Heart left ventricle (tissue), 16 donors: ENCODE results near the gene ABCD1. TPM values are rescaled to one million over a fixed set of nuclear protein-coding genes. Genes with fewer than 3 reads are reported as not detected.

Source experiments
- ATAC-seq, 4 donors: fragments of 200-7000 bp; cut with Tn5 transposase; one replicate each; pipeline ENCODE4 v1.9.1; 2020 to 2022; ENCODE audit warnings: moderate library complexity in 4 of 4, mild to moderate bottlenecking in 3 of 4, moderate number of reproducible peaks in 1 of 4
- DNase-seq, 5 donors: peaks; one replicate each; pipeline ENCODE4 v3.0.0-alpha.2; 2020
- H3K27ac ChIP-seq, 12 donors: fragments of 200-600 bp; sonication (generic) in 4 of 12; one replicate each; pipeline versions ENCODE4 v1.5.0 to v1.8.0; 2016 to 2022; ENCODE audit warnings: mild to moderate bottlenecking in 2 of 12
- H3K27me3 ChIP-seq, 9 donors: fragments of 200-600 bp; sonication (generic) in 2 of 9; one replicate each; pipeline versions ENCODE4 v1.5.1 to v1.8.0; 2016 to 2022; ENCODE audit warnings: mild to moderate bottlenecking in 3 of 9
- H3K36me3 ChIP-seq, 9 donors: fragments of 200-600 bp; sonication (generic) in 2 of 9; one replicate each; pipeline versions ENCODE4 v1.5.0 to v1.8.0; 2018 to 2022; ENCODE audit warnings: mild to moderate bottlenecking in 2 of 9
- H3K4me1 ChIP-seq, 12 donors: fragments of 200-600 bp; sonication (generic) in 4 of 12; one replicate each; pipeline versions ENCODE4 v1.5.0 to v1.8.0; 2016 to 2022; ENCODE audit warnings: mild to moderate bottlenecking in 3 of 12
- H3K4me3 ChIP-seq, 12 donors: fragments of 200-600 bp; sonication (generic) in 4 of 12; one replicate each; pipeline versions ENCODE4 v1.5.0 to v1.8.0; 2017 to 2022; ENCODE audit warnings: mild to moderate bottlenecking in 9 of 12, moderate library complexity in 4 of 12
- H3K9me3 ChIP-seq, 12 donors: fragments of 200-600 bp; sonication (generic) in 4 of 12; one replicate each; pipeline versions ENCODE4 v1.5.0 to v1.8.0; 2016 to 2022; ENCODE audit warnings: mild to moderate bottlenecking in 1 of 12
- CTCF ChIP-seq, 12 donors: fragments of 200-600 bp; sonication (generic) in 4 of 12; IDR thresholded peaks; one replicate each; pipeline versions ENCODE4 v1.5.0 to v1.8.0; 2018 to 2022; ENCODE audit warnings: antibody characterized with exemption in 12 of 12, mild to moderate bottlenecking in 5 of 12
- POLR2A ChIP-seq, 2 donors: fragments of 450-650 bp; IDR thresholded peaks; one replicate each; pipeline ENCODE4 v1.6.1; 2017; ENCODE audit warnings: antibody characterized with exemption in 2 of 2, mild to moderate bottlenecking in 2 of 2, moderate library complexity in 2 of 2
- WGBS, 4 donors: extraction: QIAGEN DNeasy Blood & Tissue Kit in 2 of 4; methylation state at CpG; one replicate each; pipeline versions ENCODE4 v1.1.5 to v1.1.7; 2013 to 2018; 5-methylcytosine and 5-hydroxymethylcytosine counted together
- intact Hi-C, 10 donors: fragments of 100-400 bp; cut with DNase I; formaldehyde crosslinking; loops; one replicate each; pipeline versions ENCODE4 v1.11.1 to v1.14.2; 2022
- polyA plus RNA-seq, 2 donors: library from polyadenylated mRNA; stranded (reverse); fragments of 200-250 nt; gene quantifications; one replicate each; pipeline ENCODE4 v1.2.3, GENCODE V29; 2013
- total RNA-seq, 9 donors: library from RNA; depleted of rRNA in 2 of 9; stranded (reverse); fragments of >200 nt in 2 of 9; fragmentation: NEBNext Ultra II Directional in 3 of 9; extraction: Animal tissue kit (Norgen Biotek cat#: 25700) in 3 of 9; gene quantifications; one replicate each; pipeline versions ENCODE4 v1.1.0 to v1.2.4, GENCODE V29; 2016 to 2023
- donor health status: ischemic (EF 13 %, LVEDD 7.1; RV severe dilation, severe dysfunction).
- donor health status: healthy with polysubstance abuse.
- donor health status: DM: no; HTN: yes; CAD: no.
- donor health status: DM: no; HTN: no; CAD: no.
- donor health status: ischemic (EF 25% LVEDD 6.9; RV normal size, moderate dysfunction).
- donor health status: ischemic (EF 25% LVEDD 5.7; RV mildly dilated, moderate dysfunction).
- donor health status: healthy.
- donor health status: DM: yes; HTN: yes; CAD: no.
- donor health status: ischemic (EF 35%, LVEDD 5.7; RV mildly dilated, moderate dysfunction).
- donor health status: nonischemic (EF 11% LVEDD 7.7; RV severe dilation, severe dysfunction).
- donor health status: DM: yes; HTN: yes; CAD: no.
- donor health status: PGD.
- donor health status: ischemic (EF 29% LVEDD 5.4; RV normal size, mild dysfunction).
- donor health status: nonischemic (EF 23%, LVEDD 6.1; RV moderate dilation, normal function).

ABCD1 gene
- total and polyA plus RNA-seq, 11 donors = 12.9 to 25.6 (median 15.6) TPM

- DNase-seq (no peak), ATAC-seq (no peak)
- TF ChIP-seq POLR2A (IDR thresholded peaks at IDR 0.05) = no peak
- no peak for TF ChIP-seq CTCF (IDR thresholded peaks at IDR 0.05)
- no peaks in the 10 kb centered on the region for H3K9me3 ChIP-seq
- no peaks in the 10 kb centered on the region for H3K27me3 ChIP-seq
- peaks cover 0 to 72% (median 63%) of the 10 kb centered on the region in 9 donors for H3K36me3 ChIP-seq
- intact Hi-C loops = no loop called here
- no peak overlapping the region for H3K4me3 ChIP-seq
- no peak overlapping the region for H3K27ac ChIP-seq
- WGBS, 4 donors = 84 to 96% (median 90%) methylated on average over 9 of the region's 9 CpGs
- peaks cover 0 to 10% (median under 1%) of the 10 kb centered on the region in 12 donors for H3K4me1 ChIP-seq
Measured at GRCh38 chrX:153717445-153717844, 7.2 kb upstream of the ABCD1 start.

- Histone ChIP-seq H3K27me3 (no peaks in the 10 kb centered on the region), H3K9me3 (peaks cover 0 to 3% (median 0%) of the 10 kb centered on the region in 12 donors), H3K4me1 (peaks cover 0 to 18% (median 9%) of the 10 kb centered on the region in 12 donors), H3K36me3 (peaks cover 0 to 63% (median 53%) of the 10 kb centered on the region in 9 donors), H3K27ac (no peak overlapping the region), H3K4me3 (no peak overlapping the region)
- WGBS, 4 donors = 67 to 79% (median 70%) methylated on average over 1 to 2 of the region's 2 CpGs
- intact Hi-C loops = no loop called here
- no peak for TF ChIP-seq CTCF (IDR thresholded peaks at IDR 0.05)
- TF ChIP-seq POLR2A (IDR thresholded peaks at IDR 0.05) = no peak
- no peak for ATAC-seq
- no peak for DNase-seq
Measured at GRCh38 chrX:153719238-153719637, 5.4 kb upstream of the ABCD1 start.

GRCh38 chrX:153719701-153720100 is 5.0 kb upstream of the ABCD1 start:
- no peak for TF ChIP-seq POLR2A (IDR thresholded peaks at IDR 0.05)
- no peak for TF ChIP-seq CTCF (IDR thresholded peaks at IDR 0.05)
- intact Hi-C loops = loop anchor here in 1 of 10 donors (10.0 kb wide), 1 partner anchor 205 kb away; the partner anchor contains the start of gene ARHGAP4
- DNase-seq (no peak), ATAC-seq (no peak)
- Histone ChIP-seq H3K27ac (no peak overlapping the region), H3K4me1 (peaks cover 0 to 18% (median 9%) of the 10 kb centered on the region in 12 donors), H3K9me3 (peaks cover 0 to 3% (median 0%) of the 10 kb centered on the region in 12 donors), H3K27me3 (peaks cover 0 to 4% (median 0%) of the 10 kb centered on the region in 9 donors), H3K4me3 (no peak overlapping the region), H3K36me3 (peaks cover 0 to 58% (median 48%) of the 10 kb centered on the region in 9 donors)
- WGBS, 4 donors = 60 to 90% (median 77%) methylated on average over 2 of the region's 2 CpGs

DNA sequence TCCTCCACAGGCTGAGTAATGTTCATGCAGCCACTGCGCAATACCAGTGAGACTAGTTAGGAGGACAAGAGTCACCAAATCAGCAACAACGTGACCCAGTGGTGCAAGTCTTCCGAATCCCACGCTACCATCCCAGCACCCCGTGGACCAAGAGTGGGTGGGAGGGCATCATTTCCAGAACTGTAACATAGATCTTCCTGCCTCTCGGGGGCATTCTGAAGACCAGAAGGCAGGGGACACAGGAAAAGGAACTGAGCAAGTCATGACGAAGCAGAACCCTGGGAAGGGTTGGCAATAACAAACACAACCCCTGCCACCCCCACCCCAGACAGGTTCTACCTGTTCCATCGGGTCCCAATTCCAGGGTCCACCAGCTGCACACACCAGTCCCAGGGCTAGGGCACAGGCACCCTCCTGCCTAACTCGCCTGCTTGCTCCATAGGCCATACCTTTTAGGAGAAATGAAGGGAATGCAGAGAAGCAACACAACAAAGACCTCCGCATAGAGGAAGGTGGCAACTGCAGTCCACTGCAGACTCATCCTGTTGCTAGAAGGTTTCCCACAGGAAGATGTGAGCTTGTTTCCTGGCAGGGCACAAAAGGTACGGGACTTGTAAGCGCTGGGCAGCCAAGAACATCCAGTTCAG is 1.8 kb upstream of the ABCD1 start:
- TF ChIP-seq POLR2A (IDR thresholded peaks at IDR 0.05) (no peak), CTCF (IDR thresholded peaks at IDR 0.05) (no peak)
- Histone ChIP-seq H3K4me3 (peak overlapping the region in 10 of 12 donors; percentile 49 to 95 (median 74)), H3K27ac (peak overlapping the region in 11 of 12 donors; percentile 85 to 94 (median 91)), H3K9me3 (peaks cover 0 to 3% (median 0%) of the 10 kb centered on the region in 12 donors), H3K27me3 (peaks cover 0 to 6% (median 0%) of the 10 kb centered on the region in 9 donors), H3K4me1 (peaks cover 3 to 45% (median 38%) of the 10 kb centered on the region in 12 donors), H3K36me3 (peaks cover 0 to 42% (median 29%) of the 10 kb centered on the region in 9 donors)
- intact Hi-C loops = loop anchor here in 1 of 10 donors (10.0 kb wide), 1 partner anchor 202 kb away; the partner anchor contains the start of gene ARHGAP4
- WGBS, 4 donors = 44 to 73% (median 58%) methylated on average over 12 of the region's 12 CpGs
- DNase-seq (no peak), ATAC-seq (no peak)
